IMR-90 (cell line): Measurements from ENCODE around the gene PRAC2. TPM values are rescaled to one million over a fixed set of nuclear protein-coding genes. Genes with fewer than 3 reads are reported as not detected.

Experiments used
- ATAC-seq: fragments of 200-7000 bp; cut with Tn5 transposase; 2 replicates; pipeline ENCODE4 v1.9.1; 2020; ENCODE audit warnings: low read depth, mild to moderate bottlenecking, moderate library complexity
- BruUV-seq: library from RNA; stranded (reverse); fragments of 400-500 nt; replicated peaks from 2 replicates; lab custom pipeline; 2021; lab: Mats Ljungman, UMichigan
- CTCF ChIA-PET: fragments of 300-600 bp; formaldehyde crosslinking; extraction: SDS; loops from one replicate; lab custom pipeline; 2021; ENCODE audit warnings: antibody characterized with exemption; lab: Yijun Ruan, JAX
- POLR2A ChIA-PET: fragments of 300-600 bp; sonication (Branson Sonifier 250); formaldehyde crosslinking; loops from one replicate; lab custom pipeline; 2022; ENCODE audit warnings: antibody characterized with exemption; ENCODE audit not compliant: unreplicated experiment; lab: Charles Lee
- DNase-seq: peaks from one replicate; pipeline ENCODE4 v3.0.0; 2013
- H2AFZ ChIP-seq: replicated peaks from 2 replicates; pipeline ENCODE3; 2013; ENCODE audit warnings: low read length, mild to moderate bottlenecking; ENCODE audit not compliant: poor library complexity
- H2AK5ac ChIP-seq: 2 replicates; pipeline ENCODE4 v1.6.1; 2013; ENCODE audit warnings: low read depth, low read length, inconsistent platforms
- H2AK9ac ChIP-seq: replicated peaks from 2 replicates; pipeline ENCODE3; 2013; ENCODE audit warnings: mild to moderate bottlenecking, low read depth, low read length, moderate library complexity; ENCODE audit not compliant: poor library complexity
- H2BK120ac ChIP-seq: 2 replicates; pipeline ENCODE4 v1.6.1; 2013; ENCODE audit warnings: low read depth, low read length, inconsistent platforms
- H2BK15ac ChIP-seq: 3 replicates; pipeline ENCODE4 v1.6.1; 2013; ENCODE audit warnings: low read depth, low read length, inconsistent platforms
- H2BK20ac ChIP-seq: 2 replicates; pipeline ENCODE4 v1.6.1; 2013; ENCODE audit warnings: low read depth, mild to moderate bottlenecking, inconsistent platforms, low read length, moderate library complexity
- H2BK5ac ChIP-seq: 2 replicates; pipeline ENCODE4 v1.6.1; 2013; ENCODE audit warnings: mild to moderate bottlenecking, low read depth, low read length, inconsistent platforms; ENCODE audit not compliant: poor library complexity, severe bottlenecking
- H3K14ac ChIP-seq: replicated peaks from 2 replicates; pipeline ENCODE4 v1.6.1; 2013; ENCODE audit warnings: low read depth, low read length, inconsistent platforms
- H3K18ac ChIP-seq: 2 replicates; pipeline ENCODE4 v1.6.1; 2013; ENCODE audit warnings: low read depth, low read length, control low read depth
- H3K23ac ChIP-seq: 2 replicates; pipeline ENCODE4 v1.6.1; 2013; ENCODE audit warnings: low read depth, low read length, inconsistent platforms
- H3K27ac ChIP-seq: 2 replicates; pipeline ENCODE4 v1.5.1; 2013; ENCODE audit warnings: mild to moderate bottlenecking, control low read depth, low read length; ENCODE audit not compliant: insufficient read depth
- H3K27me3 ChIP-seq: 2 replicates; pipeline ENCODE4 v1.6.1; 2013; ENCODE audit warnings: low read length; ENCODE audit not compliant: control insufficient read depth, insufficient read depth
- H3K36me3 ChIP-seq: 2 replicates; pipeline ENCODE4 v1.6.1; 2013; ENCODE audit warnings: low read length, mixed read lengths; ENCODE audit not compliant: control insufficient read depth, insufficient read depth
- H3K4ac ChIP-seq: 2 replicates; pipeline ENCODE4 v1.6.1; 2013; ENCODE audit warnings: low read depth, low read length, inconsistent platforms
- H3K4me1 ChIP-seq: 2 replicates; pipeline ENCODE4 v1.6.1; 2013; ENCODE audit warnings: low read length, mixed read lengths; ENCODE audit not compliant: control insufficient read depth, insufficient read depth
- H3K4me2 ChIP-seq: 2 replicates; pipeline ENCODE4 v1.6.1; 2013; ENCODE audit warnings: low read depth, mild to moderate bottlenecking, control low read depth, low read length, moderate library complexity
- H3K4me3 ChIP-seq: 2 replicates; pipeline ENCODE4 v1.5.1; 2013; ENCODE audit warnings: low read depth, mild to moderate bottlenecking, control low read depth, low read length, moderate library complexity; ENCODE audit not compliant: insufficient read depth
- H3K56ac ChIP-seq: 2 replicates; pipeline ENCODE4 v1.6.1; 2013; ENCODE audit warnings: low read length, inconsistent platforms; ENCODE audit not compliant: insufficient read depth; ENCODE audit errors: extremely low read depth
- H3K79me1 ChIP-seq, 2 experiments: 2 replicates each; pipeline ENCODE4 v1.6.1; 2013; ENCODE audit warnings: low read length in 2 of 2, inconsistent platforms in 1 of 2, low read depth in 1 of 2
- H3K9ac ChIP-seq: 2 replicates; pipeline ENCODE4 v1.6.1; 2013; ENCODE audit warnings: low read depth, low read length, control low read depth
- H3K9me1 ChIP-seq: 2 replicates; pipeline ENCODE4 v1.6.1; 2013; ENCODE audit warnings: low read length, inconsistent platforms; ENCODE audit not compliant: insufficient read depth
- H3K9me3 ChIP-seq: 2 replicates; pipeline ENCODE4 v1.6.1; 2013; ENCODE audit warnings: low read length; ENCODE audit not compliant: control insufficient read depth, insufficient read depth
- H4K20me1 ChIP-seq: 2 replicates; pipeline ENCODE4 v1.6.1; 2013; ENCODE audit warnings: low read length, inconsistent platforms; ENCODE audit not compliant: insufficient read depth
- H4K5ac ChIP-seq: 2 replicates; pipeline ENCODE4 v1.6.1; 2013; ENCODE audit warnings: mild to moderate bottlenecking, low read depth, low read length, control low read depth
- H4K8ac ChIP-seq, 2 experiments: 2 replicates each; pipeline ENCODE4 v1.6.1; 2013; ENCODE audit warnings: low read depth in 2 of 2, low read length in 2 of 2, control low read depth in 1 of 2, inconsistent platforms in 1 of 2
- H4K91ac ChIP-seq: 2 replicates; pipeline ENCODE4 v1.6.1; 2013; ENCODE audit warnings: low read depth, low read length, inconsistent platforms; ENCODE audit not compliant: insufficient read depth
- ELK1 ChIP-seq: fragments of 150-350 bp; IDR thresholded peaks from 2 replicates; pipeline ENCODE4 v1.6.1; 2016; ENCODE audit warnings: low read depth, mild to moderate bottlenecking, low read length, moderate library complexity, borderline replicate concordance
- FOS ChIP-seq: fragments of 150-350 bp; IDR thresholded peaks from 2 replicates; pipeline ENCODE4 v1.6.1; 2016; ENCODE audit warnings: low read depth, low read length
- MXI1 ChIP-seq: IDR thresholded peaks from 2 replicates; pipeline ENCODE4 v1.6.1; 2012; ENCODE audit warnings: low read depth, mild to moderate bottlenecking, low read length, moderate library complexity, borderline replicate concordance
- NFE2L2 ChIP-seq: fragments of 150-350 bp; IDR thresholded peaks from 2 replicates; pipeline ENCODE4 v1.6.1; 2016; ENCODE audit warnings: low read depth, mild to moderate bottlenecking, low read length
- POLR2A ChIP-seq: IDR thresholded peaks from 2 replicates; pipeline ENCODE4 v1.6.1; 2012; ENCODE audit warnings: mild to moderate bottlenecking, low read depth, low read length
- WGBS, 2 experiments: methylation state at CpG; one replicate each; pipeline versions ENCODE4 v1.1.5 to v1.1.7; 2013; ENCODE audit warnings: missing lambda C conversion rate in 2 of 2; ENCODE audit not compliant: insufficient read length in 1 of 2; ENCODE audit errors: extremely low coverage in 2 of 2; 5-methylcytosine and 5-hydroxymethylcytosine counted together
- dilution Hi-C: fragments of 300-500 bp; cut with HindIII; formaldehyde crosslinking; loops from one replicate; pipeline ENCODE4 v1.14.3; 2018; ENCODE audit warnings: low sequenced_read_pairs; ENCODE audit not compliant: unreplicated experiment
- in situ Hi-C: fragments of 300-500 bp; cut with MboI; formaldehyde crosslinking; loops from 3 replicates; pipeline ENCODE4 v1.14.3; 2019; ENCODE audit warnings: low sequenced_read_pairs, inconsistent platforms, mixed read lengths
- intact Hi-C: fragments of 100-400 bp; cut with micrococcal nuclease; formaldehyde crosslinking; loops from 2 replicates; pipeline ENCODE4 v1.10.0; 2022
- polyA plus RNA-seq, 3 experiments: library from polyadenylated mRNA; depleted of rRNA; stranded (reverse); fragments of >200 nt; gene quantifications; 2 replicates each; pipeline ENCODE4 v1.2.3, GENCODE V29; 2012; ENCODE audit warnings: low replicate concordance in 1 of 3
- total RNA-seq: library from RNA; depleted of rRNA; stranded (reverse); fragments of >200 nt; gene quantifications from 2 replicates; pipeline ENCODE4 v1.2.3, GENCODE V29; 2012

The PRAC2 gene
- total and polyA plus RNA-seq, 2 of the 4 experiments (the other 2 are of a cell fraction) = not detected

GRCh38 chr17:48726916-48727286 lies 3.9 kb downstream of the PRAC2 start:
- Histone ChIP-seq H3K4me1 (no peaks in the 10 kb centered on the region), H3K27me3 (peaks cover 93% of the 10 kb centered on the region), H2AK5ac (no peak overlapping the region), H2AK9ac (no peak overlapping the region), H3K14ac (no peak overlapping the region), H3K56ac (no peak overlapping the region), H2BK5ac (no peak overlapping the region), H3K23ac (no peak overlapping the region), H4K20me1 (0 out of 2 replicates have a peak, but pooled peaks cover 19% of the 10 kb centered on the region), H4K5ac (no peak overlapping the region), H4K8ac (no peak overlapping the region), H3K79me1 (no peaks in the 10 kb centered on the region), H2BK20ac (no peak overlapping the region), H2BK15ac (no peak overlapping the region), H4K91ac (no peak overlapping the region), H3K9me1 (no peaks in the 10 kb centered on the region), H3K18ac (no peak overlapping the region), H2AFZ (peak overlapping the region; percentile 34), H3K4ac (no peak overlapping the region), H3K27ac (no peak overlapping the region), H3K9me3 (peaks cover 8% of the 10 kb centered on the region; the same call in 1 of the 2 replicates), H3K4me2 (no peak overlapping the region), H3K36me3 (no peaks in the 10 kb centered on the region), H3K9ac (no peak overlapping the region), H3K4me3 (no peak overlapping the region), H2BK120ac (no peak overlapping the region)
- dilution Hi-C loops = no loop called here
- TF ChIP-seq ELK1 (no peak), MXI1 (no peak), NFE2L2 (no peak), POLR2A (no peak), FOS (no peak)
- DNase-seq = no peak
- in situ Hi-C loops = loop anchor here (5.0 to 10.0 kb wide), 3 partner anchors 75 to 308 kb away; no protein-coding TSS in a partner anchor
- ATAC-seq = no peak
- 21% methylated on average over 5 of the region's 20 CpGs; no CpG with 5 or more reads in 1 of the 2 experiments for WGBS, 2 experiments
- no TSS peak for BruUV-seq
- intact Hi-C loops = loop anchor here (10.0 kb wide), 1 partner anchor 308 kb away; no protein-coding TSS in a partner anchor
- ChIA-PET POLR2A (no interaction called here), CTCF (interaction anchor here (1.1 to 1.9 kb wide), 2 partner anchors 64 to 152 kb away, joined by 3 to 8 read pairs; no protein-coding TSS in a partner anchor)
